Kidney tubule cell (primary cell): Measurements from ENCODE around the gene HSPB7.
"Not testable (repeated sequence)": the region's sequence is repeated elsewhere in the genome, so short reads cannot be mapped to it uniquely, and the experiment has no call there.

Source experiments
- DNase-seq: peaks from one replicate; pipeline ENCODE4 v3.0.0-alpha.2; 2018; ENCODE audit warnings: low spot score

HSPB7 gene

GRCh38 chr1:16006552-16007485 is 11.0 kb downstream of the HSPB7 start:
- peak; percentile 39 for DNase-seq

GRCh38 chr1:16006010-16006409 is 11.8 kb downstream of the HSPB7 start:
- no peak for DNase-seq

- DNase-seq = no peak
Observed at GRCh38 chr1:16005597-16005996, 12.2 kb downstream of the HSPB7 start.

GRCh38 chr1:16001274-16001673 is 16.6 kb downstream of the HSPB7 start:
- not testable (repeated sequence) for DNase-seq

- no peak for DNase-seq
Observed at GRCh38 chr1:15998929-15999328, 18.9 kb downstream of the HSPB7 start.

- DNase-seq = no peak
Observed at GRCh38 chr1:15997637-15998280, 20.1 kb downstream of the HSPB7 start.

GRCh38 chr1:15997076-15997585 is 20.7 kb downstream of the HSPB7 start:
- no peak for DNase-seq

- DNase-seq = peak; percentile 66
Observed at GRCh38 chr1:15994590-15995351, 23.1 kb downstream of the HSPB7 start.

- no peak for DNase-seq
Observed at GRCh38 chr1:15994081-15994480, 23.8 kb downstream of the HSPB7 start.

- no peak for DNase-seq
Observed at GRCh38 chr1:15993666-15994065, 24.2 kb downstream of the HSPB7 start.

GRCh38 chr1:15992582-15993500 is 25.0 kb downstream of the HSPB7 start:
- no peak for DNase-seq

- no peak for DNase-seq
Observed at GRCh38 chr1:15992187-15992553, 25.7 kb downstream of the HSPB7 start.

- no peak for DNase-seq
Observed at GRCh38 chr1:15991427-15992186, 26.2 kb downstream of the HSPB7 start.

- DNase-seq = no peak
Observed at GRCh38 chr1:15989776-15990175, 28.1 kb downstream of the HSPB7 start.

GRCh38 chr1:15988856-15989736 is 28.7 kb downstream of the HSPB7 start:
- no peak for DNase-seq

GRCh38 chr1:15985611-15986297 is 32.1 kb downstream of the HSPB7 start:
- peak; percentile 95 for DNase-seq

GRCh38 chr1:15983275-15983674 is 34.6 kb downstream of the HSPB7 start:
- no peak for DNase-seq

- no peak for DNase-seq
Observed at GRCh38 chr1:15981679-15982078, 36.2 kb downstream of the HSPB7 start.

GRCh38 chr1:15977947-15978346 is 39.9 kb downstream of the HSPB7 start:
- DNase-seq = not testable (repeated sequence)
